ENCODE data around the gene PSMC4.
A peak's percentile ranks its signal among the peaks of the same experiment; 100 is the strongest.

PSMC4 gene

GRCh38 chr19:39995794-39996193 lies 24.8 kb downstream of the PSMC4 start:
- no peak for DNase-seq

- peak; percentile 70 for DNase-seq
Observed at GRCh38 chr19:39996218-39996810, 25.3 kb downstream of the PSMC4 start.

- DNase-seq = peak; percentile 96
Observed at GRCh38 chr19:39996811-39997637, 26.1 kb downstream of the PSMC4 start, which contains the start of gene ZNF546. Gene ZNF546 (plus strand): TSS chr19:39997060. CDS start chr19:39998327, 1,267 bp downstream.

- DNase-seq = no peak
Observed at GRCh38 chr19:39997638-39998216, 26.8 kb downstream of the PSMC4 start.

- DNase-seq = no peak
Observed at GRCh38 chr19:39998501-39998900, 27.5 kb downstream of the PSMC4 start.

- DNase-seq = no peak
Observed at GRCh38 chr19:40005691-40006272, 34.8 kb downstream of the PSMC4 start.

- no peak for DNase-seq
Observed at GRCh38 chr19:40006273-40006691, 35.3 kb downstream of the PSMC4 start.

- DNase-seq = no peak
Observed at GRCh38 chr19:40009674-40010073, 38.7 kb downstream of the PSMC4 start.

- no peak for DNase-seq
Observed at GRCh38 chr19:40013991-40014390, 43.0 kb downstream of the PSMC4 start.

GRCh38 chr19:40023969-40024368 lies 53.0 kb downstream of the PSMC4 start:
- no peak for DNase-seq

- no peak for DNase-seq
Observed at GRCh38 chr19:40025938-40026596, 55.1 kb downstream of the PSMC4 start.

GRCh38 chr19:40026597-40026970 lies 55.6 kb downstream of the PSMC4 start:
- DNase-seq = no peak
